GM18861 (cell line): Measurements from ENCODE around the gene GABRR3.
"Not testable (repeated sequence)": the region's sequence is repeated elsewhere in the genome, so short reads cannot be mapped to it uniquely, and the experiment has no call there.

Source experiments
- ATAC-seq: cut with Tn5 transposase; IDR thresholded peaks from one replicate; pipeline ENCODE4 v1.9.1; 2021; ENCODE audit not compliant: unreplicated experiment

Gene GABRR3

GRCh38 chr3:98022978-98023820 is 11.9 kb downstream of the GABRR3 start:
- ATAC-seq = no peak

- peak; percentile 51 for ATAC-seq
Measured at GRCh38 chr3:98021830-98022560, 13.1 kb downstream of the GABRR3 start.

GRCh38 chr3:98020412-98020811 is 14.7 kb downstream of the GABRR3 start:
- ATAC-seq = no peak

- ATAC-seq = no peak
Measured at GRCh38 chr3:98018301-98018700, 16.8 kb downstream of the GABRR3 start.

GRCh38 chr3:98014268-98014585 is 20.9 kb downstream of the GABRR3 start:
- no peak for ATAC-seq

GRCh38 chr3:98013411-98014267 is 21.5 kb downstream of the GABRR3 start:
- ATAC-seq = no peak

- no peak for ATAC-seq
Measured at GRCh38 chr3:98012979-98013378, 22.1 kb downstream of the GABRR3 start.

GRCh38 chr3:98010883-98011449 is 24.1 kb downstream of the GABRR3 start:
- ATAC-seq = not testable (repeated sequence)

GRCh38 chr3:98010194-98010882 is 24.8 kb downstream of the GABRR3 start:
- no peak for ATAC-seq

GRCh38 chr3:98008855-98009254 is 26.3 kb downstream of the GABRR3 start:
- ATAC-seq = peak; percentile 68

GRCh38 chr3:98005438-98005837 is 29.7 kb downstream of the GABRR3 start:
- ATAC-seq = no peak

- ATAC-seq = no peak
Measured at GRCh38 chr3:98004721-98005120, 30.4 kb downstream of the GABRR3 start.

- ATAC-seq = peak; percentile 73
Measured at GRCh38 chr3:98003306-98003969, 31.7 kb downstream of the GABRR3 start.

GRCh38 chr3:98002717-98003116 is 32.4 kb downstream of the GABRR3 start:
- no peak for ATAC-seq

GRCh38 chr3:97999994-98000393 is 35.1 kb downstream of the GABRR3 start:
- ATAC-seq = no peak

GRCh38 chr3:97999103-97999502 is 36.0 kb downstream of the GABRR3 start:
- ATAC-seq = no peak

GRCh38 chr3:97996988-97997387 is 38.1 kb downstream of the GABRR3 start:
- no peak for ATAC-seq

GRCh38 chr3:97994328-97994945 is 40.7 kb downstream of the GABRR3 start:
- no peak for ATAC-seq

GRCh38 chr3:97993526-97993925 is 41.6 kb downstream of the GABRR3 start:
- no peak for ATAC-seq
